SK-N-SH treated with all-trans-retinoic acid at 6 μM for 48 hours (cell line): ENCODE measurements around the gene ADGRG1.

Source experiments
- CREB5 ChIP-seq: fragments of 250-450 bp; sonication (Bioruptor Pico); IDR thresholded peaks from 2 replicates; pipeline ENCODE4 v1.5.1; 2020; ENCODE audit warnings: low read depth, mild to moderate bottlenecking, moderate library complexity
- GLIS3 ChIP-seq: fragments of 250-450 bp; sonication (Bioruptor Pico); IDR thresholded peaks from 2 replicates; pipeline ENCODE4 v1.5.0; 2020; ENCODE audit warnings: mild to moderate bottlenecking, moderate library complexity
- SNAI2 ChIP-seq: fragments of 250-450 bp; sonication (Bioruptor Pico); IDR thresholded peaks from 2 replicates; pipeline ENCODE4 v1.5.0; 2020; ENCODE audit warnings: mild to moderate bottlenecking, moderate library complexity
- TOX ChIP-seq: fragments of 250-450 bp; sonication (Bioruptor Pico); IDR thresholded peaks from 2 replicates; pipeline ENCODE4 v1.8.0; 2021; ENCODE audit warnings: mild to moderate bottlenecking, moderate library complexity, borderline replicate concordance
- ZFP30 ChIP-seq: fragments of 450-650 bp; formaldehyde crosslinking; IDR thresholded peaks from 2 replicates; pipeline ENCODE4 v1.5.0; 2022; ENCODE audit warnings: mild to moderate bottlenecking, moderate library complexity
- ZNF70 ChIP-seq: fragments of 450-650 bp; formaldehyde crosslinking; IDR thresholded peaks from 2 replicates; pipeline ENCODE4 v1.5.0; 2020; ENCODE audit warnings: mild to moderate bottlenecking, moderate library complexity
- ZNF8 ChIP-seq: fragments of 450-650 bp; formaldehyde crosslinking; IDR thresholded peaks from 2 replicates; pipeline ENCODE4 v1.5.0; 2020; ENCODE audit warnings: mild to moderate bottlenecking, moderate library complexity

DNA sequence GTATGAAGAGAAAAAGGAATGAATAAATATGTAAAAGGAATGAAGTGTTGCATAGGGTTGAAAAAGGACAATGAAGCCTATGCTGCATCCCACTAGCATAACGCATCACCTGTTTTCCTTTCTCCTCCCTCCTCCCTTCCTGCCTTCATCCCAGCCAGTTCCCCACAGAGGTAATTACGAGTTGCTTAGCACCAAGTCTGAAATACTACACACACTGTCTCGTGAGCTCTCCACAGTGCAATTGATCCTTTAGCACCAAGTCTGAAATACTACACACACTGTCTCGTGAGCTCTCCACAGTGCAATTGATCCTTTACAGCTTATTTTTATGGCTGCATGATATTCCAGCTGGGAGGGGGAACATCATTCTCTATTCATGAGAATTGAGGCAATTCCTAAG, 65.1 kb downstream of the ADGRG1 start:
- TF ChIP-seq GLIS3 (CRISPR knock-in tag) (no peak), ZFP30 (CRISPR knock-in tag) (no peak), CREB5 (CRISPR knock-in tag) (no peak), ZNF70 (CRISPR knock-in tag) (no peak), SNAI2 (CRISPR knock-in tag) (no peak), ZNF8 (CRISPR knock-in tag) (no peak), TOX (CRISPR knock-in tag) (no peak)
